ENCODE measurements around the gene ASPRV1.

The ASPRV1 gene

DNA sequence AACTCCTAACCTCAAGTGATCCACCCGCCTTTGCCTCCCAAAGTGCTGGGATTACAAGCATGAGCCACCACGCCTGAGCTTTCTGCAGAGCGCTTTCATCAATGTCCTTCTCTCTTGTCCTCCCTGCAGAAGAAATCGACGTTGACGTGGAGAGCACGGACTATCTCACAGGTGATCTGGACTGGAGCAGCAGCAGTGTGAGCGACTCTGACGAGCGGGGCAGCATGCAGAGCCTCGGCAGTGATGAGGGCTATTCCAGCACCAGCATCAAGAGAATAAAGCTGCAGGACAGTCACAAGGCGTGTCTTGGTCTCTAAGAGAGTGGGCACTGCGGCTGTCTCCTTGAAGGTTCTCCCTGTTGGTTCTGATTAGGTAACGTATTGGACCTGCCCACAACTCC lies 23.5 kb downstream of the ASPRV1 start:
- DNase-seq: no peak

- DNase-seq: no peak
These were observed 24.5 kb downstream of the ASPRV1 start for GRCh38 chr2:69936906-69937305.

DNA sequence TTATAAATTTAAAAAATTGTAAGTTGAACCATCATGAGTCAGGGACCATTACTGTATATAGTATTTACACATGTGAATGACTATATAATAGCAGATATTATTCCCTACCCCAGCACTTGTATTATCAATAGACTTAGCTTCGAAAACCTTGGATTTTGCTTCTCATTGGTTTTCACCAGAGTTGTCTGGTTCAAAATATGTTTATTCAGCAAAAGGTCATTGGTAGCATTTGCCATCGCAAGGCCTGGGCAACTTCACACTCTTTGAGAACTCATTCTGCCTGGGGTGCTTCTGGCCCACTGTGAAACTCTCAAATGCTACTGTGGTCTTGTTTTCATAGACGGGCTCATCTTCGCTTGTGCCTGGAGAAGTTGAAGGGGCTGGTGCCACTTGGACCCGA lies 26.4 kb downstream of the ASPRV1 start:
- DNase-seq: no peak

DNA sequence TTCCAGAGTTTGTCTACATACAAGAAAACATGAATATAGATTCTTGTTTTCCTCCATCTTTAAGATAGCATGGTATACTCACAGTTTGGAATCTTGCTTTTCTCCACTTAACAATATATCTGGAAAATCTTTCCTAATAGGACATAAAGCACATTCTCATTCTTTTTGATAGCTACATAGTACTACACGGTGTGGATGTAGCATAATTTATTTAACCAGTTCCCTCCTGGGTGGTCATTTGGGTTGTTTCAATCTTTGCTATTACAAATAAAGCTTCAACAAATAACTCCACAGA lies 26.9 kb downstream of the ASPRV1 start:
- no peak for DNase-seq

DNA sequence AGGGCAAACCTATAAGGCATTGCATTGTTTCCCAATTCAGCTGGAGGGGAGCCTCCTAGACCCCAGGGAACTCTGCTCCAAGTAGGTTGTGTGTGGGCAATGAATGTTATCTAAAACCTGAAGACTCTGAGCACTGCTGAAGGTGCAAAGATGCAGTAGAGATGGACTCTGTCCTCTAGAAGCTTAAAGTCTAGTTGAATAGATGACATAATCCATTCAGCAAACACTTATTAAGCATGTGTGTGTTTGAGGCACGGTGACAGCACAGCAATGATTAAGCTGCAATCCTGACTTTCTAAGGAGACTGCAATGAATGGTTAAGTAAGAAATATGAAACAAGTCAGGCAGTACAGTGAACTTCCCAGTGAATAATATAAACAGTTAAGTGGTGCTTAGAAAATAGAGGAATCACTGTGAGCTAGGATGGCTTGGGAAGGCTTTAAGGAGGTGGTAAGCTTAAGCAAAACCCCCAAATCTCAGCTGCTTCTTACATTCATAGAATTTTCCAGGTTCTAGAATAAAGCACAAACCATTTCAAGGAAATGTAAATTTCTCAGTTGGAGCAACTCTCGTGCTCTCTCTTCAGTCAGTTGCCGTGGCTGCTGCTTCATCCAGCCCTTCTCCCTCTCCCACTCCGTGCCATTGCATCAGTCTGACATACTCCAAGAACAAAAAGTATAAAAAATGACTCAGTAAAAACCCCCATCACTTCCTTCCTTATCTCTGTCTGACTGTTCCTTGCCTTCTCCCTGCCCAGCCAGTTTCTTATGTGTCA lies 27.4 kb downstream of the ASPRV1 start:
- DNase-seq: no peak

- no peak for DNase-seq
These were observed 28.1 kb downstream of the ASPRV1 start for GRCh38 chr2:69933254-69933828.

DNA sequence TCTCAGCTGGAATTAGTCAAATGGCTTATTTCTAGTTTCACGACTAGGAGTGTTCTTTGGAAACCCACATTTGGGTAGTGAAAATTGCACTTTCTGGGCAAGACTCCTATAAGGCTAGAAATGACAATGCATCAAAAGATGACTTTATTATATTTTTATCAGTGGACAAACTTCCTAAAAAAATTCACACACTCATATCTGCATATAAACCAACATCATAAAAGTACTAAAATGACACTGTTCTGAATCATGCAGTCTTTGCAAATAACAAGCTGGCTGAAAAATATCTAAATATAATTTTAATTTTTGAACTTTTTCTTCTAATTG lies 28.9 kb downstream of the ASPRV1 start:
- no peak for DNase-seq

GRCh38 chr2:69931832-69932595 lies 29.4 kb downstream of the ASPRV1 start:
- DNase-seq: no peak

DNA sequence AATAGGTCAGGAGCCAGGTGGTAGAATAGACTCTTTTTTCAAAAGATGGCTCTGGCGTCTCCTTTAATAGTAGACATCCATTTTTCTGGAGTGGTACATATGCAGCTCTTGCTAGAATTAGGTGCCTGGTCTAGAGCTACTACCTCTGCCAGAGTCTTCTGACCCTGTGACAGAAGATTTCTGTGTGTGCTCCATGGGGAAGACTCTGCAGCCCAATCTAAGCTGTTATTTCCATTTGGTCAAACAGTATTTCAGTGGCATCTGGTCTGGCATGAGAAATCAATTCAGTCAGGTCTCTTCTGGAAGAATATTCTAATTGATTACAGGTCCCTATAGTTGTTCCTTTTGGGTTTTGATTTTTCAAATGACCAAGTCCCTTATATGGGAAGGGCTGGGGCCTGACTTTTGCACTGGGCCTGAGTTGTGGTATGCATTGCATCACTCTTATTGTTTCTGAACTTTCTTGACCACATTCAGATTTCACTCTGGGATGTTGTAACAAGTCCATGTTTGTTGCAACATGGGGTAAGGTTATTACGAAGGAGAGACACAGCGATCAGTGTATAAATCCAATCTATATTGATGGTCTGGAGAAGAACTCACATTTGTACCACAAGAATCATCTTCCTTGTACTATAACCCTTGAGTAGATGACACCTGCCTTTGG lies 34.4 kb downstream of the ASPRV1 start:
- no peak for DNase-seq

DNA sequence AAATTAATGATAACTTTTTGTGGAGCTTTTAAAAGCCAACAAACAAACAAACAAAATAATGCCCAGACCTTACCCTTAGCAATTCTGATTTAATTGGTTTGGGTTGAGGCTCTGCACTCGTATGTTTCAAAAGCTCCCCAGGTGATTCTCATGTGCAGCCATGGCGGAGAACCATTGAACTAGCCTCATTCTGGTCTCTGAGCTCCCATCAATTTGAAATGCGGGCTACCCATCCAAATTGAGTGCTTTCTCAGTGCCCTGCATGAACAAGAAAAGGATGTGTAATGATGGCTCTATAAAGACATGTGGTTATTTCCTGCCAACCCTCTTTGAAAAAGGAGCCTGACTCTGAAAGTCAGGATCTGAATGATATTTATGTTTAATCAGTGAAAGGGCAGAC lies 38.3 kb downstream of the ASPRV1 start:
- no peak for DNase-seq

GRCh38 chr2:69918401-69918800 lies 43.0 kb downstream of the ASPRV1 start:
- DNase-seq: no peak

- DNase-seq: no peak
These were observed 43.6 kb downstream of the ASPRV1 start for GRCh38 chr2:69917852-69918251.

DNA sequence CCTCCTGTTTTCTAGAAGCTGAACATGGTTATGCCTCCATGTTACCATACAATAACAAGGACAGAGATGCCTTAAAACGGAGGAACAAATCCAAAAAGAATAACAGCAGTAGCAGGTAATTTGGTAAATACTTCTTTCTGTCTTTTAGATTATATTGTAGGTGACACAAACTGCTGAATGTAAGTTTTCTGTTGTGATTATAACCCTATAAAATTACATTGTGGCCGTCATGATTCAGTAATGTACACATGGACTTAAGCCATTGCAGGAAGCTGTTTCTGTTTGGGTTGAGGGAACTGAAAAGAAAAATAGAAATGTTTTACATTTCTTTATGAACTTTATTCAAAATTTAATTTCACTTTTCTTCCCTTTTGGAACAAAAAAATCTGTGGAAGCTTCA lies 45.3 kb downstream of the ASPRV1 start:
- no peak for DNase-seq

DNA sequence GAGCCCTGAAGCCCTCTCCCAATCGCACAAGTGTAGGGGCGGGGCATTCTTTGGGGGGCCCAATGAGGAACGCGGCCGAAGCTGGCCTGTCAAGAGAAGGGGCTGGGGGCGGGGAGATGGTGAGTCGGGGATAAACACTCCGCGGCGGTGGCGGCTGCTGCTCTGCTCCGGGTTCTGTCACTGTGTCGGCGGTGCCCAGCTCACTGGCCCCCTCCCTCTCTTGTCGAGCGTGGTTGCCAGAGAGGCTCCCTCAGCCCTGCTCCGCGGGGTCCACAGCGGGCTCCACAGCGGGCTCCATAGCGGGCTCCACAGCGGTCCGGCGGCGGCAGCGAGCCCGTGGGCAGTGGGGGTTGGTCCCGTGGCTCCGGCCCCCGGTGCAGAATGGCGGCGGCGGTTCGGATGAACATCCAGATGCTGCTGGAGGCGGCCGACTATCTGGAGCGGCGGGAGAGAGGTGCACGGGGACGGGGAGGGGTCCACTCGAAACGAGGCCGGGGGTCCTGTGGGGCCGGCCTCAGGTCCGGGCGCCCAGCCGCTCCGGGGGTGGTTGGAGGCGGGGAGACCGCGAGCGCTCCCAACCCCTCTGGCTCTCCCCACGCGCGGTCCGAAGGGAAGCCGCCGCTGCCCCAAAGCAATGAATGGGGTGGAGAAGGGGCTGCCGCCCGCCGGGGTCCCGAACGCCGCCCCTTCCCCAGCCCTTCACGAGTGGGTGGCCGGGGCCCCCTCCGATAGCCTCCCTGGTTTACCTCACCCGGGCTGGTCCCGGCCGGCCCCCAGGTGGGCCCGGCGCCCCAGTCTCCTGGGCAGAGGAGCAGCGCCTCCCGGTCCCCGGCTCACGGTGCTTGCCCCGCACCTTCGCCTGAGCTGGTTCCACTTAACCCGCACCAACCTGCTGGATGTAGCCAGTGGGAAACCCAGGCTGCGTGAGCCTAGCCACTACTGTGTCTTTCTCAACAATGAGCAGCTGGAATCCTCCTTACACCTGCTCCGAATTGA lies 46.2 kb downstream of the ASPRV1 start, which contains the start of gene MXD1:
MXD1 (plus strand) TSS at position 160 of the 996 bp plus-strand sequence; CDS start at position 382, 222 bp downstream.
- peak; percentile 99 for DNase-seq

DNA sequence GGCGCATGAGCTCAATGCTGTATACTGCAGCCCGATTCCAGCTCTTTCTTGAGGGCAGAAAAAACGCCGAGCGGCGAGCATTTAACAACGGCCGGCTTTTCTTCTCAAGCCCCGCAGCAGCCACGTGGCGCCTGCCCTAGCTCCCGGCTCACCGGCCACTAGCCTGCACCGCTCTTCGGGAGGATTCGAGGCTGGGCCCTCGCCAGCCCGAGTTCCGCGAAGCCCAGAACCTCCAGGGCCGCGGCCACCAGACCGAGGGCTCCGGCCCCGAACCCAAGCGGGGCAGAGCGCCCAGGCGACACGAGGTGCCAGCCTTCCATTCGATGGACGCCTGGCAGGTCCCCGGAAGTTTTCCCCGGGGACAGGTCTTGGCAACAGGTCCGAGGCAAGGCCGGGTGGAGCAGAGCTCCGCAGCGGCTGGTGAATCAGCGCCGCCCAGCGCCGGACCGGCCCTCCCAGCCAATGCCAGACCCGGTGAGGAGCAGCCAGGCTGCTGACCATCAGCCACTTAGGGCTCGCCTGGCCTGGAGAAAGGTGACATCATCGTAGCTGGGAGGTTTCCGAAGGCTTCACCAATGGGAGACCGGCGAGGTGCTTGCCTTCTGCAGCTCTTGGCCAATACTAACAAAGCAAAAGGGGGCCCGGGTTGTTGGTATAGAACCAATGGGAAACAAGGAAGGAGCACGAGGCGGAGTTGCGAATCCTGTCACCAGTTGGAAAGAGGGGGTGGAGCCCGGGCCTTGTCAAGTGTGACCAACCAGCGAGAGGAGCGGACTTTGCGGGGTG lies 47.1 kb downstream of the ASPRV1 start:
- DNase-seq: no peak

GRCh38 chr2:69911985-69912563 lies 49.4 kb downstream of the ASPRV1 start:
- no peak for DNase-seq
